ENCODE data around the gene PRR18.

PRR18 gene

DNA sequence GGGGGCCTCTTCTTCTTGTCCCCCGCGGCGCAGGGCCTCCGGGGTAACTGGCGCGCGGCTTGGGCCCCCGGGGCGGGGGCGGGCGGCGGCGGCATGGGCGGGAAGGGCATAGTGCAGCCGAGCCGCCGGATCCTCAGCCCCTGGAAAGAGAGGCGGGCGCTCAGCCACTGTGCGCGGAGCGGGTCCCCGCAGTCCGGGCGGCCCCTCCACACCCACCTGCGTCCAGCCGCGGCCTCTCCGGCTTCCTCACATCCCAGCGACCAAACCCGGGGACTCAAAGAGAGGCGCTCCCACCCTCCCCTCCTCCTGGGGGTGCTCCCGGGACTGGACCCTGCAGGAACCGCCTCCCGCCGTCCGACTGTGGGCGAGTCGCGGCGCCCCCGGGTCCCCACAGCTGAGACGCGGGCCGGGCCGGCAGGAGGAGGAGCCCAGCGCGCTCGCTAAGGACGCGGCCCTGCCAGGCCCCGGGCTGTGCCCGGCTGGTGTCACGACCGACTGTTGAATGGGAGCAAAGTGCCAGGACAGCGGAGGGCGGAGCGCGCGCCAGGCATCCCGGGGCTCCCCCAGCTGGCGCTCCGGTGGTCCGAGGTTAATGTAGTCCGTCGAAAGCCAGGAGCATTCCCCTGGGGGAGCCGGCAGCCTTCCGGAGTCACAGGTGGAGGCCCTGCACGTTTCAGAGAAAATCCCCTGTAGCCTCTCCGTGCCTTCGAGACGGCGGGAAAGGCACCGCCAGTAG, at the start of gene PRR18:
PRR18 (minus strand) TSS at position 360 of the 736 bp plus-strand sequence; CDS start at position 110, 250 bp downstream.
- no peak for TF ChIP-seq GATA3 (IDR thresholded peaks at IDR 0.05; ENCODE audit: low read depth, low read length)
- no peak for TF ChIP-seq GATA2 (IDR thresholded peaks at IDR 0.05; ENCODE audit: low read depth, low read length)

DNA sequence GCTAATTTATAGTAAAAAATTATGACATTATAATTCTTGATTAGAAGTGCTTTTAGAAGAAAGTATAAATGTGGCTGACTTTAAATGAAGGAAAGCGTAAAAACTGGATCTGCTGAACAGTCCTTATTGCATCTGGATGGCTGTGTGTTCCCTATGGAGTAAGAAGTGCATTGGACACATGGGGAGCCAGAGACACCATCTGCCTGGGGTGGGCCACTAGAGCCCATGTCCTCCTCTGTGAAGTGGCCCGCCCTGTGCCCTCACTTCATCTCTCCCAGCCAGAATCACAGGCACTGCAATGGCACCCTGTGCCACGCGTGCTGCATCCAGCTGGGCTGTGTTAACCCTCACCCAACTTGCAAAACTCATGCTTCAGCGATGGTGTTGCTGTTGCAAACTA, 47.4 kb upstream of the PRR18 start:
- TF ChIP-seq GATA3 (IDR thresholded peaks at IDR 0.05; ENCODE audit: low read depth, low read length) (no peak), GATA2 (IDR thresholded peaks at IDR 0.05; ENCODE audit: low read depth, low read length) (no peak)

DNA sequence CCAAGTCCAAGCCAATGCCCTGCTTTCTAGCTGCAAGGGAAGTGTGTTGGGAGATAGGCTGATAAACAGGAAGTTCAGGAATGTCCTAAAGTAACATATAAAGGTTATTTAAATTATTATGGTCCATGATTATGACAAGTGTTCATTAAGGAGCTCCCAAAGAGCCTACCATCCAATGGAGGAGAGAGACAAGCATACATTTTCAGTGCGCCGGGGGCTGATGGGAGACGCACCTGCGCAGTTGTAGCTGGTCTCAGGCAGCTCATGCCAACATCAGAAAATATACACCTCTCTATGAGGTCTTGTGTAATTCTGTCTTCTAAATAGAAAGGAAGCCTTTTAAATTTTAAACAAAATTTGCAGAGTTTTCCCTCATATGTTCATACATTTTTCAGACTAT, 46.8 kb upstream of the PRR18 start:
- TF ChIP-seq GATA2 (IDR thresholded peaks at IDR 0.05; ENCODE audit: low read depth, low read length) (no peak), GATA3 (IDR thresholded peaks at IDR 0.05; ENCODE audit: low read depth, low read length) (no peak)

GRCh38 chr6:166354143-166354542, 46.0 kb upstream of the PRR18 start:
- TF ChIP-seq GATA3 (IDR thresholded peaks at IDR 0.05; ENCODE audit: low read depth, low read length), result no peak
- no peak for TF ChIP-seq GATA2 (IDR thresholded peaks at IDR 0.05; ENCODE audit: low read depth, low read length)

DNA sequence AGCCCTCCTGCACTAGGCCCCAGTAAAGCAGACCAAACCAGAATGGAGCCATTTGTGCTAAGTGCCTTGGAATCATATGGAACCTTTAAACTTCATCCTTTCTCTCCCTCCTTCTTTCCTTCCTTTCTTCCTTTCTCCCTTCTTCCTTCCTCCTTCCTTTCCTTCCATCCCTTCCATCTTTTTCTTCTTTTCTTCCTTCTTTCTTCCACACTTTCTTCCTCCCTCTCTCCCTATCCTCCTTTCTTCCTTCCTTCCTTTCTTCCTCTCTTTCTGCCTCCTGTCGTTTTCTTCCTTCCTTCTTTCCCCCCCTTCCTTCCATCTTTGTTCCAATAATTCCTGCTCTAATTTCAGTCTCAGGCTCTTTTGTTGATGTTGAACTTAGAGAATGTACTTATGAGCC, 45.3 kb upstream of the PRR18 start:
- TF ChIP-seq GATA2 (IDR thresholded peaks at IDR 0.05; ENCODE audit: low read depth, low read length) (no peak), GATA3 (IDR thresholded peaks at IDR 0.05; ENCODE audit: low read depth, low read length) (no peak)

- TF ChIP-seq GATA3 (IDR thresholded peaks at IDR 0.05; ENCODE audit: low read depth, low read length) (no peak), GATA2 (IDR thresholded peaks at IDR 0.05; ENCODE audit: low read depth, low read length) (no peak)
Measured at GRCh38 chr6:166352923-166353322, 44.7 kb upstream of the PRR18 start.

GRCh38 chr6:166351715-166352285, 43.6 kb upstream of the PRR18 start:
- TF ChIP-seq GATA3 (IDR thresholded peaks at IDR 0.05; ENCODE audit: low read depth, low read length) (no peak), GATA2 (IDR thresholded peaks at IDR 0.05; ENCODE audit: low read depth, low read length) (no peak)

DNA sequence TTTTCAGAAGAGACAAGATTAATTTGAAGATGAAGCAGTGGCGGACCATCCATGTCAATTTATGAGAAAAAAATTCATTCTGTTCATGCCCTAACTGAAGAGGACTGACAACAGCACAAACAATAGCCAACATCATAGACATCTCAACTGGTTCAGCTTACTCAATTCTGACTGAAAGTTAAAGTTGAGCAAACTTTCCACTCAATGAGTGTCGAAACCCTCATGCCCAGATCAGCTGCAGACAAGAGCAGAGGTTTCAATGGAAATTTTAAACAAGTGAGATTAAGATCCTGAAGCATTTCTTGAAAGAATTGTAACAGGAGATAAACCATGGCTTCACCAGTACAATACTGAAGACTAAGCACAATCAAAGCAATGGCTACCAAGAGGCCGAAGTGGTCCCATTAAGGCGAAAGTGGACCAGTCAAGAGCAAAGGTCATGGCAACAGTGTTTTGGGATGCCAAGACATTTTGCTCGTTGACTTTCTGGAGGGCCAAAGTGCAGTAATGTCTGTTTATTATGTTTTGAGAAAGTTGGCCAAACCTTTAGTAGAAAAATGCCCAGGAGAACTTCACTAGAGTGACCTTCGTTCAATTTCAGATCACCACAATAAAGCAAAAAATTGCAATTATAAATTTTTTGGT, 40.2 kb upstream of the PRR18 start:
- no peak for TF ChIP-seq GATA2 (IDR thresholded peaks at IDR 0.05; ENCODE audit: low read depth, low read length)
- no peak for TF ChIP-seq GATA3 (IDR thresholded peaks at IDR 0.05; ENCODE audit: low read depth, low read length)

GRCh38 chr6:166346965-166347364, 38.8 kb upstream of the PRR18 start:
- TF ChIP-seq GATA3 (IDR thresholded peaks at IDR 0.05; ENCODE audit: low read depth, low read length) (no peak), GATA2 (IDR thresholded peaks at IDR 0.05; ENCODE audit: low read depth, low read length) (no peak)

GRCh38 chr6:166346449-166346848, 38.3 kb upstream of the PRR18 start:
- TF ChIP-seq GATA3 (IDR thresholded peaks at IDR 0.05; ENCODE audit: low read depth, low read length), result no peak
- TF ChIP-seq GATA2 (IDR thresholded peaks at IDR 0.05; ENCODE audit: low read depth, low read length), result no peak

DNA sequence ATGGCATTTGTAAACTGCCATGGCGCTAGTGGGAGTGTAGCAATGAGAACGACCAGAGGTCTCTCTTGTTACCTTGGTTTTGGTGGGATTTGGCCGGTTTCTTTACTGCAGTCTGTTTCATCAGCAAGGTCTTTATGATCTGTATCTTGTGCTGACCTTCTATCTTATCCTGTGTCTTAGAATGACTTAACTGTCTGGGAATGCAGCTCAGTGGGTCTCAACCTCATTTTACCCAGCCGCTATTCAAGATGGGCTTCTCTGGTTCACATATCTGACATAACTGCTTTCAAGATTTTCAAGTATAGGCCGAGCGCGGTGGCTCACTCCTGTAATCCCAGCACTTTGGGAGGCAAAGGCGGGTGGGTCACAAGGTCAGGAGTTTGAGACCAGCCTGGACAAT, 36.0 kb upstream of the PRR18 start:
- TF ChIP-seq GATA2 (IDR thresholded peaks at IDR 0.05; ENCODE audit: low read depth, low read length) (no peak), GATA3 (IDR thresholded peaks at IDR 0.05; ENCODE audit: low read depth, low read length) (no peak)

- TF ChIP-seq GATA3 (IDR thresholded peaks at IDR 0.05; ENCODE audit: low read depth, low read length) (no peak), GATA2 (IDR thresholded peaks at IDR 0.05; ENCODE audit: low read depth, low read length) (no peak)
Measured at GRCh38 chr6:166343150-166343487, 34.9 kb upstream of the PRR18 start.

DNA sequence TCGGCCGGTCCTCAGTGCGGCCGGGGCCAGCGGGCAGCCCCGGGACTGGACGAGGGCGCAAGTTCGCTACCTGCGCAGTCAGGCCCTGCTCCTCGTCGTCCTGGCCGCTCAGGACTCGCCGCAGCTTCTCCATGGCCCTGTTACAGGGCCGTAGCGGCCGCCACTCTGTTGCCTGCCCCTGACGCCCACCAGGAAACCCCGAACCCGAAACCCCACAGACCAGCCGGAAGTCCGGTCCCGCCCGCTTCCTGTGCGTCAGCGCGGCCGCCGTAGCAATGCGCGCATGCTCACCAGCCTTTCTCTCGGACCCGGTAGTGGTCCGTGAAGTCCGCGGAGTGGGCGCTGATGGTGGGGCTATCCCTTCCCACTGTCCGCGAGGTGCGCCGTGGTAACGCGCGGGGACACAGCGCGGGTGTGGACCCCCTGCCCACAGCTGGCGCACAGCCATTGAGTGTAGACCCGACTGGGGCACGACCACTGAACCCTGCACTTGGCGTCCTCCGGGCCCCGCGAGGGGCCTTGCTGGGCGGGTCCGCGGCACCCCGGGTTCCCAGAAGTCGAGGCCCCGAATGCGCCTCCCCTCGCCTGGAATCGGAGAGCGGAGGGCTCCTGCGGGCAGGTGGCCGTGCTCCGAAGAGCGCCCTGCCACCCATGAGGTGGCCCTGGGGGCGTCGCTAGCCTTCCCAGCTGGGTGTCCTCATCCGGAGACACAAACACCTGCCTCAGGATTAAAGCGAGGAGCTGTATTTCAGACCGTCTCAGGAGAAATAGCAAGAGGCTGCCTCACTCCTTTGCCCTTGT, 34.4 kb upstream of the PRR18 start, which contains the start of gene SFT2D1:
SFT2D1 (minus strand) TSS at position 197 of the 801 bp plus-strand sequence; CDS start at position 133, 64 bp downstream.
- TF ChIP-seq GATA3 (IDR thresholded peaks at IDR 0.05; ENCODE audit: low read depth, low read length) (no peak), GATA2 (IDR thresholded peaks at IDR 0.05; ENCODE audit: low read depth, low read length) (no peak)

- TF ChIP-seq GATA2 (IDR thresholded peaks at IDR 0.05; ENCODE audit: low read depth, low read length) (no peak), GATA3 (IDR thresholded peaks at IDR 0.05; ENCODE audit: low read depth, low read length) (no peak)
Measured at GRCh38 chr6:166341977-166342348, 33.8 kb upstream of the PRR18 start.
